NCI-H2227 (cell line): ENCODE results near the gene PCDH19.
"Not testable (repeated sequence)": the region's sequence is repeated elsewhere in the genome, so short reads cannot be mapped to it uniquely, and the experiment has no call there.

Experiments used
- DNase-seq: peaks from one replicate; lab custom pipeline; 2025; ENCODE audit not compliant: unreplicated experiment; lab: John Stamatoyannopoulos, UW

Gene PCDH19, protein sequence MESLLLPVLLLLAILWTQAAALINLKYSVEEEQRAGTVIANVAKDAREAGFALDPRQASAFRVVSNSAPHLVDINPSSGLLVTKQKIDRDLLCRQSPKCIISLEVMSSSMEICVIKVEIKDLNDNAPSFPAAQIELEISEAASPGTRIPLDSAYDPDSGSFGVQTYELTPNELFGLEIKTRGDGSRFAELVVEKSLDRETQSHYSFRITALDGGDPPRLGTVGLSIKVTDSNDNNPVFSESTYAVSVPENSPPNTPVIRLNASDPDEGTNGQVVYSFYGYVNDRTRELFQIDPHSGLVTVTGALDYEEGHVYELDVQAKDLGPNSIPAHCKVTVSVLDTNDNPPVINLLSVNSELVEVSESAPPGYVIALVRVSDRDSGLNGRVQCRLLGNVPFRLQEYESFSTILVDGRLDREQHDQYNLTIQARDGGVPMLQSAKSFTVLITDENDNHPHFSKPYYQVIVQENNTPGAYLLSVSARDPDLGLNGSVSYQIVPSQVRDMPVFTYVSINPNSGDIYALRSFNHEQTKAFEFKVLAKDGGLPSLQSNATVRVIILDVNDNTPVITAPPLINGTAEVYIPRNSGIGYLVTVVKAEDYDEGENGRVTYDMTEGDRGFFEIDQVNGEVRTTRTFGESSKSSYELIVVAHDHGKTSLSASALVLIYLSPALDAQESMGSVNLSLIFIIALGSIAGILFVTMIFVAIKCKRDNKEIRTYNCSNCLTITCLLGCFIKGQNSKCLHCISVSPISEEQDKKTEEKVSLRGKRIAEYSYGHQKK (N-terminal part only)

DNA sequence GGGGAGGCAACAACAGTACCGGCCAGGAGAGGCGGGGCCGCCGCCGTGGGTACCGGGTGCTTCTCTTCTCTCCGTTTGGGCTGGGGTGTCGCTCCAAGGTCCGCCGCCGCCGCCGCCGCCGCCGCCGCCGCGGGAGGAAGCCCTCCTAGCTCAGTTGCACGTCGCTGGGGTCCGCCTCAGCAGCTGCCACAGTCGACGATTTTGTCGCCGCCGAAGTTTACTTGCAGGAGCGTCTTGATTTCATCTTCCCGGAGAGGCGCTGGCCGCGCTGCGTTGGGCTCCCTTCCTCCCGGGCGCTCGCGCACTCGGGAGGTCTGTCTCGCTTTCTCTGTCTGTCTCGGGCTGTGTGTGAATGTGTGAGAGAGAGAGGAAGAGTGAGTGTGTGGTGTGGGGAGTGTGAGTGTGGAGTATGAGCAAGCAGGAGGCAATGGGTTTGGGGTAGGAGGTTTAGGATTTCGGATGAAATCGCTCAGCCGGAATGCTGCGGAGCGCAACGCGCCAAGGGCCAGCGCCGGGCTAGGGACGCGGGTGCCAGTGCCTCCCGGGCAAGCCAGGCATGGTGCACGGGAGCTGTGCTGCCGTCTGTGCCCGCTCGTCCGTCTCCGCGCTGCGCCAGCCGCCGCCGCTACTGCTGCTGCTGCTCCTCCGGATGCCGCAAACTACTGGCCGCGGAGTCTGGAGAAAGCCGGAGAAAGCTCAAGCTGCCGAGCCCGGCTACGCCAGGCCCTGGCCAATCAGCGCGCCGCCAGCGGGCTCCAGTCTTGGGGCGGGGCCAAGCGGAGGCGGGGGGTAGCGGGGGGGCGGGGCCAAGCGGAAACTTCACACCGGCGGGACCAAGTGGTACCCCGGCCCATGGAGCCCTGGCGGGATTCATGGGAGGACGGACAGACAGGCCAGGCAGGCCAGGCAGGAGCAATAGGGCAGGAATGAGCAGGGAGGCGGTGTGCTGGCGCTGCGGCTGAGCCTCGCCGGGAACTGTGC is at the start of gene PCDH19:
Gene PCDH19 (minus strand): TSS at position 664 of the 981 bp plus-strand sequence. CDS start 1,676 bp downstream, outside the sequence.
- DNase-seq = peak; percentile 88

DNA sequence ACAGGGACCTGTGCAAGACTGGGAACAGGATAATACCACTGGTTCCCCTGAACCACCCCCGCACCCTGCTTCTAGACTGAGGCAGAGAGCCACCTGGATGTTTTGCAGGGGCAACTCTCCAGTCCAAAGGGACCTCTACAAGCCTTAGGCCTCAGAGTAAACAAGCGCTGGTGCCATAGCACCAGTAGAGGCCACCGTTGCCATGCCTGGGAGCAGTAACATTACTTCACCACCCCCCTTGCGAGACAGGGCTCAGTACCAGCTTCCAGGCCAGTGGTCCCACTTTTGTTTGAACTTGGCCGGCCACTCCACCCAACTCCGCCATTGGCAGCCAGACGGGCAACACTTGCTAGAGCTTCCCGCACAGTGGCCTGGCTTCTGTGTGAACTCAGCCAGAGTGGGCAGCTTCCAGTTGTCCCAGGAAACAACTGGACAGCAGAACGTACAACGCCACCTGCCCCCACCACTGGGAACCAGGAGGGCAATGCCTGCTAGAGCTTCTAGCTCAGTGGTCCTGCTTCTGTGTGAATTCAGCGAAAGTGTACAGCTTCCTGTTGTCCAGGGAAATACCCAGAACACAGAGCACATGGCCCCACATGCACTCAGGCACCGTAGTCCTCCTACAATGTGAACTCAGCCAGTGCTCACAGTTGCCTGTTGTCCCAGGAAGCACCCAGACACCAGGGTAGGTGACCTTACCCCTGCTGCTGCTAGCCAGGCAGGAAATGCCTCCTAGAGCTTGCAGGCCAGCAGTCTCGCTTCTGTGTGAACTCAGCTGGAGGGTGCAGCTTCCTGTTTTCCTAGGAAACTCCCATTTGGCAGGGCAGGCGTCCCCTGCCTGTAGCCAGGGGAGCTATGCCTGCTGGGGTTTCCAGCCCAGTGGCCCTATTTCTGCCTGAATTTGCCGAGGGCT is 39.9 kb upstream of the PCDH19 start:
- no peak for DNase-seq

DNA sequence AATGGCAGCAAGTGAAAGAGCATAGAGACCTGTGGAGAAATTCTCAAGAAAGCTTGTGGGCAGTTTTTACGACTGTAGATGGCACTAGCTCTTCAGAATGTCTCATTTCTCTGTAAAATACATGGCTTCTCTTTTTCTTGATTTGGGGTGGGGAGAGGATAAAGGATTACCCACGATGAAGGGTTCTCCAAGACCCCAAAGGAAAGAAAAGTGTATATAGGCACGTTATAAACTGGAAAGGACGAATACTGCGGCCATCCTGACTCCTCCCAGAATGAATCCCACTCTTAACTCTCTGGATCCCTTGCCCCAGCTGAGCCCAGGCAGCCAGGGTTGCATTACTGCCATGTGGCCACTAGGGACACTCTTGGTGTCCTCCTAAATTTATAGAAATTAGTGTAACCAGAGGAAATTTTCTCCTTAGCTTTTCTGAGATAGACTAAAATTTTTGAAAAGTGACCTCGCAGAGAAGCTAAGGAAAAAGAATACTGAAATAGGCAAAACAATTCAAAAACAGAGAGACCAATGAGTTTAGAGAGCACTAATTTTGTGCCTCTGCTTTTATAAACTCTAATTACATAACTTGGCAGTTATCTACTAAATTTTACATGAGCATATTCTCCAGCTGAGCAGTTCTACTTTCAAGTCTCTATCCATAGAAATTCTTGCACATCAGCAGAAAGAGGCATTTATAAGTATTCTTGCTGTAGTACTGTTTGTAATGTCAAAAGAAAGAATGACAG is 37.8 kb upstream of the PCDH19 start:
- DNase-seq = peak; percentile 55

DNA sequence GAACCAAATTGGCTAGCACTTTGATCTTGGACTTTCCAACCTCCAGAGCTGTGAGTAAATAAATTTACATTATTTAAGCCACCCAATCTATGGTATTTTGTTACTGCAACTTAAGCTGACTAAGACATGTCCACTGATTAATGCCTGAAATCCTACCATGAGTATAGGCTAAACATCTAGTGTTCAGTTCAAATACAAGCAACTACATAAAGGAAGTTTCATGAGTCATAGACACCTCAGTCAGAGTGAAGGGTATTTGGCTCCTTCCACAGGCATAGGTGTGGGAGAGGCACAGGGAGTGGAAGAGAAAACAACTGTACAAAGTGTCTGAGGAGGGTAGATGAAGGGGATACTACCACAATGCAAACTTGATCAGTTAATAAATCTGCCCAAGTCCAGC is 35.5 kb upstream of the PCDH19 start:
- DNase-seq = no peak

DNA sequence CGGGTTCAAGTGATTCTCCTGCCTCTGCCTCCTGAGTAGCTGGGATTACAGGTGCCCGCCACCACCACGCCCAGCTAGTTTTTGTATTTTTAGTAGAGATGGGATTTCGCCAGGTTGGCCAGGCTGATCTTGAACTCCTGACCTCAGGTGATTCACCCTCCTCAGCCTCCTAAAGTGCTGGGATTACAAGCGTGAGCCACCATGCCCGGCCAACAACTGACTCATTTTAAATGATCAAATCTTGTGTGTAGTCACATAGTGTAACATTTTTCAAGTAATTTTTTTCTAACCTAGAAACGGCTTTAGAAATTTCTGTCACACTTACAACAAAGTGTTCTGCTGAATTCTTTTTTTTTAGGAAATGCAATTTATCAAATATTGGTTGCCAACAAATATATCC is 31.2 kb upstream of the PCDH19 start:
- not testable (repeated sequence) for DNase-seq

DNA sequence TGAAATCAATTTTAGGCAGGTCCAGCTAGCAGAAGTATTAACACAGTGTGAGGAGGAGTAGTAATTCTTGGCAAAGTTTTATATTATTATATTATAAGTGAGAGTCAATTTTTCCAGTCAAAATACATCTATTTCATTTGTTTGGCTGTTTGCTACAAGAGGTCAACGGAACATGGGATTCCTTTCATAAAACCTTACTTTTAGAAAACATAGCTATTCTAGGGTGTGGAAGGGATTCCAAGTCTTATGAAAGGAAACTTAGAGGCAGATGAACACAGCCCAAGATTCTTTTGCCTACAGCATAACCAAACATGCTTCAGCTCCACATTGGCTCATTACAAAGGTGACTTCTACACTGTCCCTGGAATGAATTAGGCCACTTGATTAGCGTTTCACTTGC is 29.9 kb upstream of the PCDH19 start:
- no peak for DNase-seq

DNA sequence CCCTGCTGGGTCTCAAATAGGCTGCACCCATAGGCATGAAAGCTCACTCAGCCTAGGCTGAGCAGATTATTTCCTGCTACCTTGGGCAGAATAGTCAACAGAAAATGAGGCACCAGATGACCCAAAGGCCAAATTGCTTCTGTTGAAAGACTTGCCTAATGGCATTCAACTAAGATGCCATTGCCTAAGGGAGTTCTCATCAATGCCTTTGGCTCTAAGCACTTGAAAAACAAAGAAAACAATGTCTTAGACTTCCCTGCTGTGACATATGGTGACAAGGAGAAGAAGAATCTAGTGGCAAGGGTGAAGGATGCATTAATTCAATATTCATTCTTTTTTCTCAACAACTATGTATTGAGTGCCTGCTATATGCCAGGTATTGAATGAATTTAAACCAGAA is 25.7 kb upstream of the PCDH19 start:
- DNase-seq = no peak

DNA sequence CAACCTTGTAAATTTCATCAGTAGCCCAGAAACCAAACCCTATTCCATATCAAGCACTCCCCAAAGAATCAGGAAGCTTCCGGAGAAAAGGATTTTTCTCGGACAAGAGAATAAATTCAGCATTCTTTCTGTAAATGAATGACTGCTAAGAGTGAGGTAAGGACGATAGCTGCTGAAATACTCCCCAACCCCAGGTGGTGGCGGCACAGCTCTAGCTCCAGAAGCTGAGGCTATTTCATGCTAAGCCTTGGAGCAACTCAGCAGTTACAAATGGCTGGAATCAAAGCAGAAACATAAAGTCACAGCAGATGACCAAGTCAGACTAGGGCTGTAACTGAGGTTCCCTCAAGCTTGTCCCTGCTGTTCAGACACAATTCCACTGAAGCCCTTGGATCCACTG is 13.9 kb upstream of the PCDH19 start:
- DNase-seq = no peak

DNA sequence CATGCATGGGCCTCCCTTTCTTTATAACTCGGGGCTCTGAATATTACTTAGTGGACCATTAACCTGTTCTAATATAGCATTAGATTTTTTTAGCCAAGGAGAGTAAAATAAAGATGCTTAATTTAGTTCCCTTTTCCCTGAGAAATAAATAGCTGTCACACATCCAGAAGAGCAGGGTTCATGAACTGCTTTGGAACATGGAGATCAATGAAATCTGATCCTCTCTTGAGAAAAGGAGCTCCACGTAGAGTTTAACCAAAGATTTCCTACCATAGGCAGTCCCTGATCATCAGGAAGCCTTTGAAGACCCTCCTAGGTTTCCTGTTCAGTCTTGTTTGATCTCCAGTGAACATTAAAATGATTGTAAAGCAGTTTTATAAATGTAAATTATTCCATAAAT is 8.5 kb upstream of the PCDH19 start:
- no peak for DNase-seq

DNA sequence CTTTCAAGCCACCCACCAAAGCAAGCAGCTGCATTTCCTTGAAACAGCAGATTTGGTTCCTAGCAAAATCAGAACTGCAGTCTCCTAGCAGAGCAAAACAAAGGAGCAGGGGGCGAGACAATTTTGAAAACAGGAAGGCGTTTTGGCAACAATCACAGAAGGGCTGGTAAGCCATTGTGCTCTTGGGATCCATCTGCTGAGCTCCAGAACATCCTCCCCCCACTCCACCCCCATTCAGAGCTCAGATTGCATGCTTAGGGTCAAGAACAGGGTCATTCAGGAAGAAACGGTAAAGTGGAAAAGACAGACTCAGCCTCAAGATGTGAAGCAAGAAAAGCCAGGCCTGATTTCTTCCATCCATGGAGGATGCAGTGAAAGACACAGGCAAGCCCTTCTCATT is 7.6 kb upstream of the PCDH19 start:
- DNase-seq = peak; percentile 19

DNA sequence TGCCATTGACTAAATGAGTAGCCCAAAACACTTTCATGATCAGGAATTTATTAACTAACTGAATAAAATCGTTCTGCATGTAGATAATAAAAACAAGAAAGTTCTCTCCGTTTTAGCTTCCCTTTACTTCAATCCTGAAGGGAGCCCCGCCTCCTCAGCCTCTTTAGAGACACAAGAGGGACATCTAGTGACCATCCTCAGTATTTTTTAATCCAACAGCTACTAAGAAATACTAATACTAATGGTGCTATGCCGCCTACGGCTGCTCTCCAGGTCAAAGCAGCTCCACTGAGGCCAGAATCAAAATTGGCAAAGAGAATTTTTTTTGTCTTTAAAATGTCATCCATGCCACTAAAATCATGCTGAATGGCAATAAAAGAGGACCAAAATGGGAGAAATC is 3.2 kb upstream of the PCDH19 start:
- DNase-seq = peak; percentile 77

DNA sequence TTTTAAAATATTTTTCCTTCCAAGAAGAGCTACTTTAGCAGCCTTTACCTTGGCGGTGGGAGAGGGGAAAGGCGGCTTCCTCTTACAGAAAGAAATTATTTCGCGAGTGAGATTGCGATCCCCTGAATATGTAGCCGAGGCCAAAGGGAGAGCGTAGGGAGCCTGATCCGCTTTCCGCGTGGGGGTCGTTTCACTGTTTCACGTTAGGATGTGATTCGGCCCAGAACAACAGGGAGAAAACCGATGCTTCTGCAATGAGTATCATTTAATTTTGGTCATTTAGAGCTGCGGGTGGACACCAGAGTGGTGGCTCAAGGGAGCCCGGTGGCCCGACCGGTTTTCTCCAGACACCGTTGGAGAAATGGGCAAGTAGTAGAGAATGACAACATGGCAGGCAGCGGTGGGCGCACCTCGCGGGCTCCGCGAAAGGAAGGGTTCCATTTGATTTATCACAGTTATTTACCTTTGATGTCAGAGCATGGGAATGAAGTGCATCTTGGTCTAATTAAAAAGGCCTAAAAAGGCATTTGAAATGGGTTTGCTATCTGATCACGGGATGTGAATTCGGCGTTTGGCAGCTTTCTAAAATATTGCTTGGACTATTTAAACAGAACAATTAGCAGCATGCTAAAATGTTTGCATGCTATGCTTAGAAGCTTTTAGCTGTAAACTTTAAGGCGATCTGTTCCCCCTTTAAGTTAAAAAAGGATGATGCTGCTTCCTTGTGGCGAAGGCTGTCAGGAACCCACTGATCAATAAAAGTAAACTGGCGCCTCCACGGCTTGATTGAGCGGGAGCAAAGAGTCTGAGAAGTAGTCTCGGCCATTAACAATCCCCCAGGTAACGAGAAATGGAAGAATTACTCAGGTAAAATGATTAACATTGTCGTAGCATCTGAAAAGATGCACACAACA is 2.0 kb upstream of the PCDH19 start:
- no peak for DNase-seq

DNA sequence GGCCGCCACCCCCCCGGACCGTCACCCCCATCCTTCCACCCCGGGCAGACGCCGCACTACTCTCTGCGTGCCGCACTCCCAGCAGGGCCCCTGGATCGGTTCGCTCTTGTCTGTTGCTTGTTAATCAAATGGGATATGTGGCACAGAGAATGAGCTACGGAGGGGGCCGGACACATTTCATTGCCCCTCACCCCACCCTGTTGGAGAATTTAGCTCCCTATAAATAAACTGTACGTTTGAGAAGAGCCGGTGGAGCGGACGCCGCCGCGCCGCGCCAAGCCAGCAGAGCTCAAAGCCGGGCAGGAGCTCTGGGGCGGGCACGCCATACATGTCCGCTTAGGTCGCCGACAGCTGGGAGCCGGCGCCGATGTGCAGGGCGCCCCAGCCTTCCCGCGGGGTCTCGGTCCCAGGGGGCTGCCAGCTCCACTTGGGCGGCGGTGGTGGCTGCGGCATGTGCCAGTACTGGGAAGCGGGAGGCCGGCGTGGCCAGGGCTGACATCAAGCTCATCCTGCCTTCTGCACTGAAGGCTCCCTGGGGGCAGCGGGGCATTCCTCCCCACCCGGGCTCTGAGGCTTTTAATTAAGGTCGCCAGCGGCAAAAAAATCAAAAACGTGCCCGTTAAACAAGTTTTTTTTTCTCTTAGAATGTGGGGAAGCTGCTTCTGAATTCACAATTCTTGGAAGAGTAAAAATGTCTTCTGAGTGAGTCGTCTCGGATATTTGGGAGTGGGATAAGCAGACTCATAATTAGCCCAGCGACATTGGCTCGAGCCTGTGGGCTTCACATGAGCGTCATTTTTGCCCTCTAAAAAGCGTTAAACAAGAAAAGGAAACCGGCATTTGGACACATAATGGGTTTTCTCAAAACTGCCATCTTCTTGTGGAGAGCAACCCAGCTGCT is 1.1 kb upstream of the PCDH19 start:
- DNase-seq = no peak

DNA sequence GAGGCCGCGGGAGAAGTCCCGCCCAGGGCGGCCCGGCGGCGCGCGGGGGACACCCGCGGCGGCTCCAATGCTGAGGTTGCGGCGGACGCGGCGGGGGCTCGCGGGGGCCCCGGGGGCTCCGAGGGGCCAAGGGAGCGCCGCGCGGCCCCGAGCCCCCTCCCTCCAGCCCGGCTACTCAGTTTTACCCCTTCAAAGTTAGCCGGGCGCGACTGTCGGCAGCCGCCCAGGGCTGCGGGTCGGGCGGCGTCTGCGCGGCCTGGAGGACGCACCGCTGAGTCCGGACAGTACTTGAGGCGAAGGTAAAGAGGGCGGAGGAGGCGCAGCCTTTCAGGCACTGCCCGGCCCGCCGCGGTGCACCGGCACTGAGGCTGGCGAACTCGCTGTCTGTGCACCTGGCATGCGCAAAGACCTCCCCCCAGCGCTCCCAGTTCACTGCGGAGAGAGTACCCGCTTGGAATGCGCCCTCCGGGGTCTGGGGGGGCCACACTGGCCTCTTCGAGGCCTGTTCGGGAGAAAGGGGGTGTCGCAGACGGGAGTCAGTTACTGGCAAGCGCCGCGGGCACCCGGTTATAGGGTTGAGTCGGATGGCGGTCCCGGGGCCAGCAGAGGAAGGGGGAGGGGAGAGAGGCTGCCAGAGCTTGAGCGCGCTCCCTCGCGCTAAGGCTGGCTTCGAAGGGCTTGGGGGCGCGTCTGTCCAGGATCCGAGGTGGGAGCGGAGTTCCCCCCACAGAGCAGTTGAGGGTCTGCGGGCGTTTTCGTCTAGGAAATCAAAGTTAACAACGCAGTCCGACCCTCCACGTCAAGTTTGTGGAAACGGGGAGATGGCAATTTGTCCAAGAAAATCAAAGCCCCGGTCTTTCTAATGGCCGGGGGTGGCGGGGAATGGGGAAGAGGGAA is 1.1 kb downstream of the PCDH19 start:
- DNase-seq = no peak

DNA sequence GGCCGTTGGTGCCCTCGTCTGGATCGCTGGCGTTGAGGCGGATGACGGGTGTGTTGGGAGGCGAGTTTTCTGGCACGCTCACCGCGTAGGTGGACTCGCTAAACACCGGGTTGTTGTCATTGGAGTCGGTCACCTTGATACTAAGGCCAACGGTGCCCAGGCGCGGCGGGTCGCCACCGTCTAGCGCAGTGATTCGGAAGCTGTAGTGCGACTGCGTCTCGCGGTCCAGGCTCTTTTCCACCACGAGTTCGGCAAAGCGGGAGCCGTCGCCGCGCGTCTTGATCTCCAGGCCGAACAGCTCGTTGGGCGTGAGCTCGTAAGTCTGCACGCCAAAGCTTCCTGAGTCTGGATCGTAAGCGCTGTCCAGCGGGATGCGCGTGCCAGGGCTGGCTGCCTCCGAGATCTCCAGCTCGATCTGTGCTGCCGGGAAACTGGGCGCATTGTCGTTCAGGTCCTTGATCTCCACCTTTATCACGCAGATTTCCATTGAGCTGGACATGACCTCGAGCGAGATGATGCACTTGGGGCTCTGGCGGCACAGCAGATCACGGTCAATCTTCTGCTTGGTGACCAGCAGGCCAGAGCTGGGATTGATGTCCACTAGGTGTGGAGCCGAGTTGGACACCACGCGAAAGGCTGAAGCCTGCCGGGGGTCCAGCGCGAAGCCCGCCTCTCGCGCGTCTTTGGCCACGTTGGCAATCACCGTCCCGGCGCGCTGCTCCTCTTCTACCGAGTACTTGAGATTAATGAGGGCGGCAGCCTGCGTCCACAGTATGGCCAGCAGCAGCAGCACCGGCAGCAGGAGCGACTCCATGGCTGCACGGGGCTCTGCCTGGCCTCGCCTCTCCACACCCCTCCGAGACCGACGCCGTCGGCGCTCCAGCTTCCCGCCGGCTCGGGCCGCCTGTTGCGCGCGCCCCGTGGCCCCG is 2.0 kb downstream of the PCDH19 start:
- no peak for DNase-seq
